ENCODE data around the gene NDUFV2.
"Not testable (repeated sequence)": the region's sequence is repeated elsewhere in the genome, so short reads cannot be mapped to it uniquely, and the experiment has no call there.

The NDUFV2 gene

GRCh38 chr18:9092665-9093064 is 9.8 kb upstream of the NDUFV2 start:
- Histone ChIP-seq H3K9me3 (replicated peaks in 1 of 2; ENCODE audit: control insufficient read depth in 2 of 2, insufficient read depth in 1 of 2, low read depth in 1 of 2, low read length in 2 of 2) (no peaks in the 10 kb centered on the region), H3K4me1 (ENCODE audit: control insufficient read depth in 2 of 2, insufficient read depth in 1 of 2, low read depth in 1 of 2, low read length in 2 of 2) (peaks cover 0 to 7% of the 10 kb centered on the region in 2 donors), H3K36me3 (replicated peaks in 1 of 2; ENCODE audit: control insufficient read depth in 2 of 2, insufficient read depth in 2 of 2, low read length in 2 of 2) (no peaks in the 10 kb centered on the region), H3K14ac (ENCODE audit: low read length) (no peak overlapping the region), H3K4ac (ENCODE audit: low read length) (no peak overlapping the region), H2BK120ac (ENCODE audit: low read depth, low read length) (no peak overlapping the region), H4K91ac (ENCODE audit: low read depth, low read length, poor library complexity) (no peak overlapping the region), H3K79me1 (ENCODE audit: low read depth, low read length) (no peaks in the 10 kb centered on the region), H3K4me3 (ENCODE audit: low read length in 2 of 2) (no peak overlapping the region), H3K27me3 (ENCODE audit: control insufficient read depth in 3 of 3, insufficient read depth in 3 of 3, low read depth in 1 of 3, low read length in 3 of 3) (no peaks in the 10 kb centered on the region), H3K18ac (ENCODE audit: low read length) (no peak overlapping the region), H3K23ac (ENCODE audit: low read depth, low read length, poor library complexity) (no peak overlapping the region), H2AFZ (ENCODE audit: low read length) (no peak overlapping the region), H2BK12ac (ENCODE audit: low read length) (no peak overlapping the region), H3K9ac (ENCODE audit: low read depth, low read length, poor library complexity) (no peak overlapping the region), H3K27ac (replicated peaks; ENCODE audit: low read length) (no peak overlapping the region), H3K4me2 (ENCODE audit: insufficient read depth, low read length, poor library complexity, severe bottlenecking) (no peak overlapping the region), H4K8ac (ENCODE audit: low read depth, low read length) (no peak overlapping the region), H2BK15ac (ENCODE audit: low read length) (no peak overlapping the region), H2AK5ac (ENCODE audit: low read depth, low read length) (no peak overlapping the region), H2BK5ac (ENCODE audit: low read length) (no peak overlapping the region)
- WGBS, 2 donors (ENCODE audit: extremely low coverage in 2 of 2, insufficient read length in 2 of 2, insufficient replicate concordance in 1 of 2) = no CpG with 5 or more reads among the region's 2 CpGs
- DNase-seq (ENCODE audit: low spot score) = no peak

DNA sequence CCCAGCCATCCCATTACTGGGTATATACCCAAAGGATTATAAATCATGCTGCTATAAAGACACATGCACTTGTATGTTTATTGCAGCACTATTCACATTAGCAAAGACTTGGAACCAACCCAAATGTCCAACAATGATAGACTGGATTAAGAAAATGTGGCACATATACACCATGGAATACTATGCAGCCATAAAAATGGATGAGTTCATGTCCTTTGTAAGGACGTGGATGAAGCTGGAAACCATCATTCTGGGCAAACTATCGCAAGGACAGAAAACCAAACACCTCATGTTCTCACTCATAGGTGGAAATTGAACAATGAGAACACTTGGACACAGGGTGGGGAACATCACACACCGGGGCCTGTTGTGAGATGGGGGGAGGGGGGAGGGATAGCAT is 9.4 kb upstream of the NDUFV2 start:
- H4K8ac ChIP-seq (ENCODE audit: low read depth, low read length); H2BK12ac ChIP-seq (ENCODE audit: low read length); H2BK120ac ChIP-seq (ENCODE audit: low read depth, low read length); H3K18ac ChIP-seq (ENCODE audit: low read length); H2AFZ ChIP-seq (ENCODE audit: low read length); H3K14ac ChIP-seq (ENCODE audit: low read length); H3K4me1 ChIP-seq (ENCODE audit: control insufficient read depth in 2 of 2, insufficient read depth in 1 of 2, low read depth in 1 of 2, low read length in 2 of 2); H3K79me1 ChIP-seq (ENCODE audit: low read depth, low read length); H3K9me3 ChIP-seq (replicated peaks in 1 of 2; ENCODE audit: control insufficient read depth in 2 of 2, insufficient read depth in 1 of 2, low read depth in 1 of 2, low read length in 2 of 2); H3K4me3 ChIP-seq (ENCODE audit: low read length in 2 of 2); H3K4ac ChIP-seq (ENCODE audit: low read length); H3K27ac ChIP-seq (replicated peaks; ENCODE audit: low read length); H3K9ac ChIP-seq (ENCODE audit: low read depth, low read length, poor library complexity); H3K36me3 ChIP-seq (replicated peaks in 1 of 2; ENCODE audit: control insufficient read depth in 2 of 2, insufficient read depth in 2 of 2, low read length in 2 of 2); H3K27me3 ChIP-seq (ENCODE audit: control insufficient read depth in 3 of 3, insufficient read depth in 3 of 3, low read depth in 1 of 3, low read length in 3 of 3); DNase-seq (ENCODE audit: low spot score); H2AK5ac ChIP-seq (ENCODE audit: low read depth, low read length); H4K91ac ChIP-seq (ENCODE audit: low read depth, low read length, poor library complexity); H2BK5ac ChIP-seq (ENCODE audit: low read length); H2BK15ac ChIP-seq (ENCODE audit: low read length); H3K4me2 ChIP-seq (ENCODE audit: insufficient read depth, low read length, poor library complexity, severe bottlenecking); H3K23ac ChIP-seq (ENCODE audit: low read depth, low read length, poor library complexity): not testable (repeated sequence)
- no CpG with 5 or more reads among the region's 3 CpGs for WGBS, 2 donors (ENCODE audit: extremely low coverage in 2 of 2, insufficient read length in 2 of 2, insufficient replicate concordance in 1 of 2)

GRCh38 chr18:9094307-9095226 is 7.9 kb upstream of the NDUFV2 start:
- no peak overlapping the region for H3K27ac ChIP-seq (replicated peaks; ENCODE audit: low read length)
- no peak overlapping the region for H2BK15ac ChIP-seq (ENCODE audit: low read length)
- no peaks in the 10 kb centered on the region for H3K79me1 ChIP-seq (ENCODE audit: low read depth, low read length)

GRCh38 chr18:9095297-9096006 is 7.0 kb upstream of the NDUFV2 start:
- H2BK120ac ChIP-seq (ENCODE audit: low read depth, low read length) = no peak overlapping the region
- H3K36me3 ChIP-seq (replicated peaks in 1 of 2; ENCODE audit: control insufficient read depth in 2 of 2, insufficient read depth in 2 of 2, low read length in 2 of 2) = no peaks in the 10 kb centered on the region
- no peak overlapping the region for H3K4me2 ChIP-seq (ENCODE audit: insufficient read depth, low read length, poor library complexity, severe bottlenecking)
- no peak overlapping the region for H3K18ac ChIP-seq (ENCODE audit: low read length)
- H3K4ac ChIP-seq (ENCODE audit: low read length) = no peak overlapping the region
- WGBS, 2 donors (ENCODE audit: extremely low coverage in 2 of 2, insufficient read length in 2 of 2, insufficient replicate concordance in 1 of 2) = no CpG with 5 or more reads among the region's 9 CpGs
- H2BK5ac ChIP-seq (ENCODE audit: low read length) = no peak overlapping the region
- no peak overlapping the region for H3K27ac ChIP-seq (replicated peaks; ENCODE audit: low read length)
- no peak for DNase-seq (ENCODE audit: low spot score)
- H4K8ac ChIP-seq (ENCODE audit: low read depth, low read length) = no peak overlapping the region
- H3K79me1 ChIP-seq (ENCODE audit: low read depth, low read length) = no peaks in the 10 kb centered on the region
- no peak overlapping the region for H3K23ac ChIP-seq (ENCODE audit: low read depth, low read length, poor library complexity)
- no peak overlapping the region for H2BK15ac ChIP-seq (ENCODE audit: low read length)
- H4K91ac ChIP-seq (ENCODE audit: low read depth, low read length, poor library complexity) = no peak overlapping the region
- no peaks in the 10 kb centered on the region for H3K27me3 ChIP-seq (ENCODE audit: control insufficient read depth in 3 of 3, insufficient read depth in 3 of 3, low read depth in 1 of 3, low read length in 3 of 3)
- peaks cover 0 to 7% of the 10 kb centered on the region in 2 donors for H3K4me1 ChIP-seq (ENCODE audit: control insufficient read depth in 2 of 2, insufficient read depth in 1 of 2, low read depth in 1 of 2, low read length in 2 of 2)
- H2BK12ac ChIP-seq (ENCODE audit: low read length) = no peak overlapping the region
- H2AFZ ChIP-seq (ENCODE audit: low read length) = peak overlapping the region; percentile 76
- no peak overlapping the region for H3K14ac ChIP-seq (ENCODE audit: low read length)
- no peak overlapping the region for H2AK5ac ChIP-seq (ENCODE audit: low read depth, low read length)
- H3K9me3 ChIP-seq (replicated peaks in 1 of 2; ENCODE audit: control insufficient read depth in 2 of 2, insufficient read depth in 1 of 2, low read depth in 1 of 2, low read length in 2 of 2) = no peaks in the 10 kb centered on the region
- H3K4me3 ChIP-seq (ENCODE audit: low read length in 2 of 2) = no peak overlapping the region
- H3K9ac ChIP-seq (ENCODE audit: low read depth, low read length, poor library complexity) = no peak overlapping the region

More at GRCh38 chr18:9094307-9095226, 7.9 kb upstream of the NDUFV2 start:
- WGBS, 2 donors (ENCODE audit: extremely low coverage in 2 of 2, insufficient read length in 2 of 2, insufficient replicate concordance in 1 of 2) = no CpG with 5 or more reads among the region's 7 CpGs
- no peaks in the 10 kb centered on the region for H3K36me3 ChIP-seq (replicated peaks in 1 of 2; ENCODE audit: control insufficient read depth in 2 of 2, insufficient read depth in 2 of 2, low read length in 2 of 2)
- H2AK5ac ChIP-seq (ENCODE audit: low read depth, low read length) = no peak overlapping the region
- H3K4me2 ChIP-seq (ENCODE audit: insufficient read depth, low read length, poor library complexity, severe bottlenecking) = no peak overlapping the region
- no peak overlapping the region for H3K23ac ChIP-seq (ENCODE audit: low read depth, low read length, poor library complexity)
- H2BK5ac ChIP-seq (ENCODE audit: low read length) = no peak overlapping the region
- H3K9me3 ChIP-seq (replicated peaks in 1 of 2; ENCODE audit: control insufficient read depth in 2 of 2, insufficient read depth in 1 of 2, low read depth in 1 of 2, low read length in 2 of 2) = no peaks in the 10 kb centered on the region
- DNase-seq (ENCODE audit: low spot score) = no peak
- no peak overlapping the region for H2BK120ac ChIP-seq (ENCODE audit: low read depth, low read length)
- H4K8ac ChIP-seq (ENCODE audit: low read depth, low read length) = no peak overlapping the region
- no peak overlapping the region for H3K18ac ChIP-seq (ENCODE audit: low read length)
- H4K91ac ChIP-seq (ENCODE audit: low read depth, low read length, poor library complexity) = no peak overlapping the region
- no peak overlapping the region for H3K4me3 ChIP-seq (ENCODE audit: low read length in 2 of 2)
- H3K4ac ChIP-seq (ENCODE audit: low read length) = no peak overlapping the region
- no peaks in the 10 kb centered on the region for H3K27me3 ChIP-seq (ENCODE audit: control insufficient read depth in 3 of 3, insufficient read depth in 3 of 3, low read depth in 1 of 3, low read length in 3 of 3)
- H3K9ac ChIP-seq (ENCODE audit: low read depth, low read length, poor library complexity) = no peak overlapping the region
- H2BK12ac ChIP-seq (ENCODE audit: low read length) = no peak overlapping the region
- no peak overlapping the region for H3K14ac ChIP-seq (ENCODE audit: low read length)
- peaks cover 0 to 7% of the 10 kb centered on the region in 2 donors for H3K4me1 ChIP-seq (ENCODE audit: control insufficient read depth in 2 of 2, insufficient read depth in 1 of 2, low read depth in 1 of 2, low read length in 2 of 2)
- peak overlapping the region; percentile 76 for H2AFZ ChIP-seq (ENCODE audit: low read length)

Measured in neuronal stem cell (in vitro differentiated cells).